ENCODE measurements around the gene GNB5. TPM values are rescaled to one million over a fixed set of nuclear protein-coding genes. Genes with fewer than 3 reads are reported as not detected.

GNB5 gene
- total RNA-seq, 1 donor from 2014 or later: 22.3 TPM

DNA sequence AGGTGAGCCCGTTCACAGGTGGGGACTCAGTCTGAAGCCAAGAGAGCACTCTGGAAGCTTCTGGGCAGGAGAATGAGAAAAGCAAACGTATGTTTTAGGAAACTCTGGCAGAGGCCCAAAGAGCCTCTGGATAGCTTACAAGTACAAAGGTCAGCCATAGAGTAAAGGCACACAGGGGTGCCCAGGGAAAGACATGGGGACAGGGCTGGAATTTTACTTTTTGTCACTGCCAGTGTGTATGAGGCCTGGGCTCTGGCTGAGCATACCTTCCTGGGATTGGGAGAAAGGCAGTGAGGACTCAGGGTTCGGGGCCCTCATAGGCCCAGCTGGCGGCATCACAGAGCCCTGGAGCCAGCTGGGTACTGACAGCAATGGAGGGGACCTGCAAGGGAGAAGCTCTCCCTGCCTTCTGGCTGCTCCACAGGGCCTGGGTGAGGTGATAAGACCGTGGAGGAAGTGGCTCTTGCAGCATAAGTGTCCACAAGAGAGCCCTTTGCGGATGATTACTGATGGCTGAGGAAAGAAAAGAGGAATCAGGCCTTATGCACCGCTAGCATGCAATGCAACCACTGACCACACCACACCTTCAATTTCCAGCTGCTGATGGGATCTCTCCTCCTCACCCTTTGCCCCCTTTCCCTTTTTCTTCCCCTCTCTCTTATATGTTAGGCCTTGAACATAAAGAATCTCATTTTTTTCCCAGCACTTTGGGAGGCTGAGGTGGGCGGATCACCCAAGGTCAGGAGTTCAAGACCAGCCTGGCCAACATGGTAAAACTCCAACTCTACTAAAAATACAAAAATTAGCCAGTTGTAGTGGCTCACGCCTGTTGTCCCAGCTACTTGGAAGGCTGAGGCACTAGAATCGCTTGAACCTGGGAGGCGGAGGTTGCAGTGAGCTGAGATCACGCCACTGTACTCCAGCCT is 53.5 kb downstream of the GNB5 start:
- no peaks in the 10 kb centered on the region for H3K9me3 Mint-ChIP-seq
- no peaks in the 10 kb centered on the region for H3K27me3 Mint-ChIP-seq (ENCODE audit: low read depth)
- peaks cover 3% of the 10 kb centered on the region for H3K4me1 Mint-ChIP-seq
- H3K27ac Mint-ChIP-seq: no peak overlapping the region
- no peak for DNase-seq (ENCODE audit: low spot score in 2 of 2, unreplicated experiment in 2 of 2)
- no peak overlapping the region for H3K4me3 Mint-ChIP-seq
- TF ChIP-seq, protein P1, sequence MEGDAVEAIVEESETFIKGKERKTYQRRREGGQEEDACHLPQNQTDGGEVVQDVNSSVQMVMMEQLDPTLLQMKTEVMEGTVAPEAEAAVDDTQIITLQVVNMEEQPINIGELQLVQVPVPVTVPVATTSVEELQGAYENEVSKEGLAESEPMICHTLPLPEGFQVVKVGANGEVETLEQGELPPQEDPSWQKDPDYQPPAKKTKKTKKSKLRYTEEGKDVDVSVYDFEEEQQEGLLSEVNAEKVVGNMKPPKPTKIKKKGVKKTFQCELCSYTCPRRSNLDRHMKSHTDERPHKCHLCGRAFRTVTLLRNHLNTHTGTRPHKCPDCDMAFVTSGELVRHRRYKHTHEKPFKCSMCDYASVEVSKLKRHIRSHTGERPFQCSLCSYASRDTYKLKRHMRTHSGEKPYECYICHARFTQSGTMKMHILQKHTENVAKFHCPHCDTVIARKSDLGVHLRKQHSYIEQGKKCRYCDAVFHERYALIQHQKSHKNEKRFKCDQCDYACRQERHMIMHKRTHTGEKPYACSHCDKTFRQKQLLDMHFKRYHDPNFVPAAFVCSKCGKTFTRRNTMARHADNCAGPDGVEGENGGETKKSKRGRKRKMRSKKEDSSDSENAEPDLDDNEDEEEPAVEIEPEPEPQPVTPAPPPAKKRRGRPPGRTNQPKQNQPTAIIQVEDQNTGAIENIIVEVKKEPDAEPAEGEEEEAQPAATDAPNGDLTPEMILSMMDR (IDR thresholded peaks at IDR 0.05; ENCODE audit: unreplicated experiment): no peak
- peaks cover 7% of the 10 kb centered on the region for H3K36me3 Mint-ChIP-seq

DNA sequence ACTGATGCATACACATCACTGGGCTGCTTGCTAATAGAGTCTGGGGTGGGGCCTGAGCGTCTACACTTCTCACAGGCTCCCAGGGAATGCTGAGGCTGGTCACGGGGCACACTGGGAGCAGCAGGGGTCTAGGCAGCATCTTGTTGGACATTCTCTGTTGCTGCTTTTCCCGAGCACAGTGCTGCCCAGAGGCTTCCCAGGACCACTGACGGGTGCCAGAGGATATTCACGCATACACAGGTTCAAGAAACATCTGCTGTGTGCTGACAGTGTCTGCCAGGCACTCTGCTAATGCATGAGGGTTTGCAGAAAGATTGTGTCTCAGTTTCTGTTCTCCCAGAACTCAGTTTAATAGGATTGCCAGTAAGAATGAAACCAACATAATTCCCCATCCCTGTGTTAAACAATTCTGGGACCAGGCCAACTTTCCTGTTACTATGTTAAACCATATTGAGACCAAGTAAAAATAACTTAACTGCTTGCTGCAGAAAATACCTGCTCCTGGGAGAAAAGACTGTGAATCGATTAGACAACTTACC is 54.7 kb downstream of the GNB5 start:
- Mint-ChIP-seq H3K27ac (no peak overlapping the region), H3K36me3 (peaks cover 15% of the 10 kb centered on the region), H3K4me1 (peaks cover 3% of the 10 kb centered on the region), H3K4me3 (no peak overlapping the region), H3K9me3 (no peaks in the 10 kb centered on the region), H3K27me3 (ENCODE audit: low read depth) (no peaks in the 10 kb centered on the region)
- DNase-seq (ENCODE audit: low spot score in 2 of 2, unreplicated experiment in 2 of 2): no peak
- TF ChIP-seq, protein P1 (IDR thresholded peaks at IDR 0.05; ENCODE audit: unreplicated experiment): no peak

GRCh38 chr15:52134502-52135144 is 56.6 kb downstream of the GNB5 start:
- H3K36me3 Mint-ChIP-seq: peaks cover 13% of the 10 kb centered on the region
- no peaks in the 10 kb centered on the region for H3K27me3 Mint-ChIP-seq (ENCODE audit: low read depth)
- no peak overlapping the region for H3K4me3 Mint-ChIP-seq
- TF ChIP-seq, protein P1 (IDR thresholded peaks at IDR 0.05; ENCODE audit: unreplicated experiment): no peak
- no peaks in the 10 kb centered on the region for H3K9me3 Mint-ChIP-seq
- DNase-seq (ENCODE audit: low spot score in 2 of 2, unreplicated experiment in 2 of 2): no peak
- H3K4me1 Mint-ChIP-seq: peaks cover under 1% of the 10 kb centered on the region
- no peak overlapping the region for H3K27ac Mint-ChIP-seq

GRCh38 chr15:52133510-52134220 is 57.5 kb downstream of the GNB5 start:
- H3K4me3 Mint-ChIP-seq: no peak overlapping the region
- H3K27ac Mint-ChIP-seq: no peak overlapping the region
- no peaks in the 10 kb centered on the region for H3K27me3 Mint-ChIP-seq (ENCODE audit: low read depth)
- TF ChIP-seq, protein P1 (IDR thresholded peaks at IDR 0.05; ENCODE audit: unreplicated experiment): no peak
- no peaks in the 10 kb centered on the region for H3K9me3 Mint-ChIP-seq
- H3K4me1 Mint-ChIP-seq: no peaks in the 10 kb centered on the region
- no peak for DNase-seq (ENCODE audit: low spot score in 2 of 2, unreplicated experiment in 2 of 2)
- H3K36me3 Mint-ChIP-seq: peaks cover 13% of the 10 kb centered on the region

DNA sequence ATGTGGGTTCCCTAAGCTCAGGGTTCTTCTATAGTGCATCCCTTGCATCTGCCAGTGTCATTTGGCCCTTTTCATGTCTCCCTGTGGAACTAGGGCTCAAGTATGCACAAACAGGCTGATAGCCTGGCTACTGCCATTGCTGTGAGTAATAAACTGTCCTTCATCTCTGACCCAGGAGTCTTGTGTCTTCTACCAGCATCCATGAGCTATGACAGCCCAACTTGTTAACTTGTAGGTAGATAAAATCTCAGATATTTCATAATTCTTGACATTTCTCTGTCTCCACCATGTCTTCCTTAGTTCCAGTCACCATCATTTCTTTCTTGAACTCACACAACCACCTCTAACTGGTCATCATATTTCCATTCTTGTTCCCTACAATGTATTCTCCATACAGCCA is 59.1 kb downstream of the GNB5 start:
- H3K4me3 Mint-ChIP-seq: no peak overlapping the region
- DNase-seq (ENCODE audit: low spot score in 2 of 2, unreplicated experiment in 2 of 2): no peak

More for the DNA sequence above, 59.1 kb downstream of the GNB5 start:
- Mint-ChIP-seq H3K4me1 (no peaks in the 10 kb centered on the region), H3K27ac (no peak overlapping the region), H3K36me3 (peaks cover 13% of the 10 kb centered on the region), H3K27me3 (ENCODE audit: low read depth) (no peaks in the 10 kb centered on the region), H3K9me3 (no peaks in the 10 kb centered on the region)
- TF ChIP-seq, protein P1 (IDR thresholded peaks at IDR 0.05; ENCODE audit: unreplicated experiment): no peak
